ENCODE data around the gene KRAS. TPM values are rescaled to one million over a fixed set of nuclear protein-coding genes. Genes with fewer than 3 reads are reported as not detected.

Gene KRAS
- total and polyA plus RNA-seq, 2 of the 13 experiments (the other 11 are each of a cell fraction or from before 2014, with no cell fraction given) = 6.5 to 9.8 TPM

DNA sequence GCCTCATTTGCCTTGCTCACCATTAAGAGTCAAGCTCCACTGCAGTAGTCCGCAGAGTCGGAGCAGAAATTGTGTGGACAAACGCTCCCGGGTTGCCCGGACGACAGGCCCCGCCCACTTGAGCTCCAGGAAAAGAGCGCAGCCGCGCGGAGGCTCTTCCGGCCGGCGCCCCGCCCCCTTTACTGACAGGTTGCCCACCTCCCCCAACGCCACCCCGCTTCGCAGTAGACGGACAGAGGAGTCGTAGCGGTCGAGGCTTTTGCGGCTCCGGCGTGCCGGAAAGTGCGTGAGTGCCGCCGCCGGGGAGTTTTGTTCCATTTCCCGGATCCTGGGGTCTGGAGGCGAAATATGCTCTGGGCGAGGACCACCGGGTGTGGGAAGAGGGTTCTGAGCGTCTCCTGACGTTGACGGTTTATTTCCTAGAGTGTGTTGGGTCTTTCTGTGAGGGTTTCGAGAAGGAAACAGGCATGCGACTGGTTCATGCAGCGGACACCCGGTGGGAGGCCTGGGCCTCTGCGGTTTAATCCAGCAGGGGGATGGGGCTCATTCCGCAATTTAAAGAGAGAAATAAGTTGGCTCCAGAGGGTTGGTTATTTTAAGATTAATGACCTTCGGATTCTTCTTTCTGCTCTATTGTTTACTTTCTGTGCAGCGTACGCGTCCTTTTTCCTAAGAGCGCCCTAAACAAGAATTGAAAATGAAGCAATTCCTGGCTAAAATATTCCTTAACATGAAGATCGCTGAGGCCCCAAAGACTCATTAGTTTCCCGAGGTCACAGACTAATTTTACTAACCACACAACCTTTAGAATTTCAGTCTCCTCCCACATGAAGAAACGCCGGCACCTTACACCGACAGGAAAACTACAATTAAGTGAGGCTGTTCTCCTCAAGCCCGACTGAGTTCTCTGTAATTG, 55.4 kb downstream of the KRAS start, which contains the start of the genes DNAI7 and ETFRF1 (continued):
- TF ChIP-seq, protein P1, sequence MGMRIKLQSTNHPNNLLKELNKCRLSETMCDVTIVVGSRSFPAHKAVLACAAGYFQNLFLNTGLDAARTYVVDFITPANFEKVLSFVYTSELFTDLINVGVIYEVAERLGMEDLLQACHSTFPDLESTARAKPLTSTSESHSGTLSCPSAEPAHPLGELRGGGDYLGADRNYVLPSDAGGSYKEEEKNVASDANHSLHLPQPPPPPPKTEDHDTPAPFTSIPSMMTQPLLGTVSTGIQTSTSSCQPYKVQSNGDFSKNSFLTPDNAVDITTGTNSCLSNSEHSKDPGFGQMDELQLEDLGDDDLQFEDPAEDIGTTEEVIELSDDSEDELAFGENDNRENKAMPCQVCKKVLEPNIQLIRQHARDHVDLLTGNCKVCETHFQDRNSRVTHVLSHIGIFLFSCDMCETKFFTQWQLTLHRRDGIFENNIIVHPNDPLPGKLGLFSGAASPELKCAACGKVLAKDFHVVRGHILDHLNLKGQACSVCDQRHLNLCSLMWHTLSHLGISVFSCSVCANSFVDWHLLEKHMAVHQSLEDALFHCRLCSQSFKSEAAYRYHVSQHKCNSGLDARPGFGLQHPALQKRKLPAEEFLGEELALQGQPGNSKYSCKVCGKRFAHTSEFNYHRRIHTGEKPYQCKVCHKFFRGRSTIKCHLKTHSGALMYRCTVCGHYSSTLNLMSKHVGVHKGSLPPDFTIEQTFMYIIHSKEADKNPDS (CRISPR knock-in tag; IDR thresholded peaks at IDR 0.05) = no peak
- TF ChIP-seq ZNF558 (CRISPR knock-in tag; IDR thresholded peaks at IDR 0.05; ENCODE audit: borderline replicate concordance) (no peak), ZNF772 (CRISPR knock-in tag; IDR thresholded peaks at IDR 0.05) (peak; percentile 60; the same call in 1 of the 2 replicates)

DNA sequence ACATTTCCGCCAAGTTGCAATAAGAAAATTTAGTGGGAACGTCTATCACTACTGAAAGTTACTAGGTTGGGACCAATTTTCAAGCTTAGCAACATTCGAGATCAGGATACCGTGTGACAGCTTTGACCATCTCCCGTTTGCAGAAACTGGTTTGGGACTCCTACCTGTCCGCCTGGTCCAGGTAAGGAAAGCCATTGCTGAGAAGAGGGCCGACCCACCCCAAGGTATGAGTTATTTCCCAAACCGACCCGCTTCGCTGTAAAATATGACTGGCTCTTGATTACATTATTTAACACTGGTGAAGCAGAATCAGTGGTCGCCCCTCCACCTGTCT, 56.0 kb downstream of the KRAS start:
- ATAC-seq (peak; percentile 41), DNase-seq (ENCODE audit: low spot score) (no peak), FAIRE-seq (no peak)
- H3K79me2 ChIP-seq (ENCODE audit: insufficient read depth, low read length) = no peaks in the 10 kb centered on the region
- H4K20me1 ChIP-seq (ENCODE audit: insufficient read depth, low read length) = no peaks in the 10 kb centered on the region
- in situ Hi-C loops (cut with HindIII; ENCODE audit: extremely low pct_ligation_motif_present, low pct_unique_long_range_greater_than_20kb) (no loop called here), intact Hi-C loops (cut with micrococcal nuclease; ENCODE audit: unreplicated experiment) (loop anchor here (1.0 to 5.0 kb wide), 2 partner anchors 56 to 1203 kb away; partner anchors contain the start of gene KRAS)
- WGBS (ENCODE audit: low lambda C conversion rate) = 9% methylated on average over 11 of the region's 11 CpGs
- BruUV-seq (replicated peaks) = no TSS peak
- H3K27ac ChIP-seq (ENCODE audit: extremely low read length, insufficient read depth, low read length) = peak overlapping the region; percentile 51
- H3K36me3 ChIP-seq (replicated peaks in 1 of 2; ENCODE audit: control insufficient read depth in 1 of 2, insufficient read depth in 2 of 2, low read length in 2 of 2) = no peaks in the 10 kb centered on the region
- POLR2A ChIA-PET = interaction anchor here (0.5 to 1.0 kb wide), 6 partner anchors 10 to 242 kb away, joined by 3 to 7 read pairs (median 4); partner anchors contain the start of gene KRAS
- peak overlapping the region; percentile 99 for H3K4me2 ChIP-seq (ENCODE audit: low read depth, low read length)
- TF ChIP-seq TOPORS (CRISPR knock-in tag; IDR thresholded peaks at IDR 0.05) (0 out of 2 replicates have a peak, but pooled peaks have one; percentile 11), BRF2 (CRISPR knock-in tag; IDR thresholded peaks at IDR 0.05) (0 out of 2 replicates have a peak, but pooled peaks have one; percentile 13), XRCC5 (optimal IDR thresholded peaks at IDR 0.05; ENCODE audit: low read length) (no peak), ZBTB42 (CRISPR knock-in tag; IDR thresholded peaks at IDR 0.05) (0 out of 2 replicates have a peak, but pooled peaks have one; percentile 28)
- H2AFZ ChIP-seq (ENCODE audit: low read length) = no peak overlapping the region
- peak overlapping the region; percentile 66 for H3K9ac ChIP-seq (ENCODE audit: insufficient read depth, low read depth, low read length)
- no peaks in the 10 kb centered on the region for H3K9me3 ChIP-seq (ENCODE audit: low read length)
- H3K27me3 ChIP-seq (ENCODE audit: control insufficient read depth in 1 of 2, insufficient read depth in 2 of 2, low read length in 2 of 2) = no peaks in the 10 kb centered on the region
- CTCF ChIA-PET (ENCODE audit: low intra/inter-chr PET ratio, low total read pairs) = no interaction called here
- H3K4me3 ChIP-seq (replicated peaks in 1 of 3; ENCODE audit: insufficient read depth in 1 of 3, low read depth in 2 of 3, low read length in 3 of 3) = peak overlapping the region; percentile 48 to 81 (median 61)
- peaks cover 20% of the 10 kb centered on the region for H3K4me1 ChIP-seq (ENCODE audit: insufficient read depth, low read length)
